Endothelial cell of umbilical vein (primary cell): ENCODE measurements around the gene BCL2. TPM values are rescaled to one million over a fixed set of nuclear protein-coding genes. Genes with fewer than 3 reads are reported as not detected.

Experiments used
- BruUV-seq: library from RNA; stranded (reverse); fragments of 400-500 nt; replicated peaks from 2 replicates; lab custom pipeline; 2021; lab: Mats Ljungman, UMichigan
- CTCF ChIA-PET: fragments of 300-600, 350-600 bp; sonication (Branson Sonifier 250); formaldehyde crosslinking; loops from one replicate; lab custom pipeline; 2021; ENCODE audit warnings: antibody characterized with exemption, inconsistent platforms; lab: Charles Lee
- POLR2A ChIA-PET: fragments of 300-600, 350-600 bp; sonication (Branson Sonifier 250); formaldehyde crosslinking; loops from one replicate; lab custom pipeline; 2021; ENCODE audit warnings: antibody characterized with exemption, inconsistent platforms; lab: Charles Lee
- DNase-seq: peaks from one replicate; pipeline ENCODE4 v3.0.0-alpha.2; 2011; ENCODE audit warnings: low read depth, low spot score
- FAIRE-seq: peaks from 2 replicates; lab custom pipeline; 2011; peaks lifted over from hg19 to GRCh38; lab: Jason Lieb, UNC
- H2AFZ ChIP-seq: 2 replicates; pipeline ENCODE4 v1.6.0; 2012; ENCODE audit warnings: low read depth, low read length, control low read depth, inconsistent platforms
- H3K27ac ChIP-seq: 2 replicates; pipeline ENCODE4 v1.5.1; 2011; ENCODE audit warnings: low read depth, mild to moderate bottlenecking, control low read depth, low read length, moderate library complexity; ENCODE audit not compliant: insufficient read depth
- H3K27me3 ChIP-seq, 2 experiments: 2 replicates each; pipeline versions ENCODE4 v1.6.0 to v1.6.1; 2011; ENCODE audit warnings: low read length in 2 of 2, mixed read lengths in 1 of 2; ENCODE audit not compliant: control insufficient read depth in 2 of 2, insufficient read depth in 2 of 2
- H3K36me3 ChIP-seq, 2 experiments: 2 replicates in 1 of 2; 3 replicates in 1 of 2; pipeline ENCODE4 v1.5.1; 2011; ENCODE audit warnings: low read length in 2 of 2, mild to moderate bottlenecking in 1 of 2, moderate library complexity in 1 of 2; ENCODE audit not compliant: control insufficient read depth in 2 of 2, insufficient read depth in 2 of 2; ENCODE audit errors: extremely low read depth in 1 of 2
- H3K4me1 ChIP-seq: 3 replicates; pipeline ENCODE4 v1.5.1; 2011; ENCODE audit warnings: mild to moderate bottlenecking, low read length; ENCODE audit not compliant: control insufficient read depth, insufficient read depth; ENCODE audit errors: extremely low read depth
- H3K4me2 ChIP-seq: 2 replicates; pipeline ENCODE4 v1.6.1; 2011; ENCODE audit warnings: low read length, control low read depth, mixed read lengths; ENCODE audit not compliant: insufficient read depth
- H3K4me3 ChIP-seq, 3 experiments: fragments of 200-600 bp in 1 of 3; sonication (generic), shearing (Covaris generic) in 1 of 3; replicated peaks in 1 of 3; 2 replicates each; pipeline ENCODE4 v1.5.1; 2011 to 2016; ENCODE audit warnings: control low read depth in 3 of 3, low read length in 3 of 3, mild to moderate bottlenecking in 2 of 3, inconsistent platforms in 1 of 3, low read depth in 1 of 3, moderate library complexity in 1 of 3; ENCODE audit not compliant: insufficient read depth in 1 of 3
- H3K79me2 ChIP-seq: 2 replicates; pipeline ENCODE4 v1.6.0; 2012; ENCODE audit warnings: low read length, inconsistent platforms; ENCODE audit not compliant: control insufficient read depth, insufficient read depth
- H3K9ac ChIP-seq: replicated peaks from 2 replicates; pipeline ENCODE3; 2011; ENCODE audit warnings: low read length, control low read depth; ENCODE audit not compliant: insufficient read depth; ENCODE audit errors: extremely low read depth
- H3K9me1 ChIP-seq: replicated peaks from 3 replicates; pipeline ENCODE4 v1.6.0; 2011; ENCODE audit warnings: mild to moderate bottlenecking, low read length; ENCODE audit not compliant: control insufficient read depth, insufficient read depth; ENCODE audit errors: extremely low read depth
- H3K9me3 ChIP-seq: replicated peaks from 2 replicates; pipeline ENCODE4 v1.5.1; 2012; ENCODE audit warnings: low read length, inconsistent platforms; ENCODE audit not compliant: control insufficient read depth, insufficient read depth
- H4K20me1 ChIP-seq: replicated peaks from 2 replicates; pipeline ENCODE3; 2011; ENCODE audit warnings: mild to moderate bottlenecking, low read length; ENCODE audit not compliant: control insufficient read depth, insufficient read depth; ENCODE audit errors: extremely low read depth
- EZH2 ChIP-seq: IDR thresholded peaks from 2 replicates; pipeline ENCODE4 v1.6.1; 2012; ENCODE audit warnings: borderline replicate concordance, low read depth, mild to moderate bottlenecking, moderate library complexity, low read length, inconsistent platforms; ENCODE audit not compliant: severe bottlenecking
- FOS ChIP-seq: IDR thresholded peaks from 2 replicates; pipeline ENCODE4 v1.6.1; 2011; ENCODE audit warnings: mild to moderate bottlenecking, low read length, moderate library complexity, borderline replicate concordance; ENCODE audit not compliant: insufficient read depth
- GATA2 ChIP-seq: IDR thresholded peaks from 2 replicates; pipeline ENCODE4 v1.7.0; 2011; ENCODE audit warnings: low read depth, mild to moderate bottlenecking, moderate library complexity, mixed read lengths, low read length; ENCODE audit not compliant: insufficient read length, insufficient read depth
- JUN ChIP-seq: IDR thresholded peaks from 2 replicates; pipeline ENCODE4 v1.6.1; 2011; ENCODE audit warnings: borderline replicate concordance, low read depth; ENCODE audit not compliant: insufficient read length, insufficient read depth
- MYC ChIP-seq: IDR thresholded peaks from one replicate; pipeline ENCODE4 v1.6.1; 2011; ENCODE audit warnings: mild to moderate bottlenecking, low read depth, low read length
- POLR2A ChIP-seq: IDR thresholded peaks from 2 replicates; pipeline ENCODE4 v1.6.1; 2012; ENCODE audit warnings: low read depth, mild to moderate bottlenecking, control low read depth, low read length
- POLR2AphosphoS5 ChIP-seq: IDR thresholded peaks from 2 replicates; pipeline ENCODE4 v1.6.1; 2012; ENCODE audit warnings: low read depth, mild to moderate bottlenecking, control low read depth, low read length, moderate library complexity; ENCODE audit not compliant: insufficient read depth
- dilution Hi-C: fragments of 300-500 bp; cut with MboI; formaldehyde crosslinking; loops from one replicate; pipeline ENCODE4 v1.15.0; 2019; ENCODE audit warnings: low sequenced_read_pairs; ENCODE audit not compliant: extremely low pct_ligation_motif_present
- intact Hi-C: fragments of 100-400 bp; cut with micrococcal nuclease; formaldehyde crosslinking; loops from one replicate; pipeline ENCODE4 v1.10.0; 2022
- polyA plus RNA-seq, 4 experiments: library from polyadenylated mRNA; depleted of rRNA in 3 of 4; stranded (reverse) in 3 of 4; unstranded in 1 of 4; fragments of >200 nt; gene quantifications; 2 replicates each; pipeline versions ENCODE4 v1.2.1 to v1.2.3, GENCODE V29; 2011 to 2012; ENCODE audit warnings: missing spikeins in 1 of 4
- total RNA-seq: library from RNA; stranded (reverse); gene quantifications from 2 replicates; pipeline ENCODE4 v1.2.3, GENCODE V29; 2021
- TF ChIP-seq, protein P1 (sequence below), 2 donors: IDR thresholded peaks; 1 replicate in 1 of 2; 2 replicates in 1 of 2; pipeline ENCODE4 v1.5.1; 2011; ENCODE audit warnings: low read length in 2 of 2, mild to moderate bottlenecking in 2 of 2, moderate library complexity in 2 of 2, control low read depth in 1 of 2, inconsistent platforms in 1 of 2, low read depth in 1 of 2; ENCODE audit not compliant: insufficient read depth in 1 of 2; ENCODE audit errors: extremely low read depth in 1 of 2
- TF ChIP-seq, protein P2 (sequence below): IDR thresholded peaks from 2 replicates; pipeline ENCODE4 v1.6.1; 2011; ENCODE audit not compliant: insufficient read depth, insufficient read length

Gene BCL2
- total and polyA plus RNA-seq, 2 donors (not counting 3 experiments of a cell fraction or from before 2014, with no cell fraction given) = 0.35 to 5.0 TPM

DNA sequence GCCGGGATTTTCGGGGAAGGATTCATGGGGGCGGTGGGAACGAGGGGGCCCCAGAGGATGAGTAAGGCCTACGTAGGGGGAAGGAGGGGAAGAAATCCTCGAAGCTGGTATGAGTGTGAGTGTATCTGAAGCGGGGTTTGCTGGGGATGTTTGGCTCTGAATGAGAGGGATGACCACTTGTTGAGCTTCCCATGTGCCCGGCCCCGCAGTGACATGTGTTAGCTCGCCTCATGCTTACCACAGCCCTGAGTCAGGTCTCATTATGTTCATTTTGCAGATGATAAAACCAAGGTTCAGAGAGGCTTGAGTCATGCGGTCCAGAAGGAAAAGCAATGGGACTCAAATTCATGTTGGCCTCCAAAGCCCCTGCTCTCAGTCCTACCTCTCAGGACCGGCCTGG is 214.7 kb downstream of the BCL2 start:
- Histone ChIP-seq H3K4me1 (no peaks in the 10 kb centered on the region), H3K9ac (no peak overlapping the region), H3K9me1 (no peaks in the 10 kb centered on the region), H3K4me2 (no peak overlapping the region), H3K27ac (no peak overlapping the region), H3K4me3 (no peak overlapping the region), H3K9me3 (no peaks in the 10 kb centered on the region), H3K79me2 (no peaks in the 10 kb centered on the region), H3K36me3 (no peaks in the 10 kb centered on the region), H4K20me1 (no peaks in the 10 kb centered on the region), H2AFZ (no peak overlapping the region), H3K27me3 (no peaks in the 10 kb centered on the region)
- ChIA-PET CTCF (no interaction called here), POLR2A (no interaction called here)
- intact Hi-C loops (no loop called here), dilution Hi-C loops (no loop called here)
- BruUV-seq = no TSS peak
- TF ChIP-seq GATA2 (no peak), POLR2A (no peak), POLR2AphosphoS5 (no peak), JUN (no peak), FOS (no peak), MYC (no peak), EZH2 (no peak)
- TF ChIP-seq, protein P1, sequence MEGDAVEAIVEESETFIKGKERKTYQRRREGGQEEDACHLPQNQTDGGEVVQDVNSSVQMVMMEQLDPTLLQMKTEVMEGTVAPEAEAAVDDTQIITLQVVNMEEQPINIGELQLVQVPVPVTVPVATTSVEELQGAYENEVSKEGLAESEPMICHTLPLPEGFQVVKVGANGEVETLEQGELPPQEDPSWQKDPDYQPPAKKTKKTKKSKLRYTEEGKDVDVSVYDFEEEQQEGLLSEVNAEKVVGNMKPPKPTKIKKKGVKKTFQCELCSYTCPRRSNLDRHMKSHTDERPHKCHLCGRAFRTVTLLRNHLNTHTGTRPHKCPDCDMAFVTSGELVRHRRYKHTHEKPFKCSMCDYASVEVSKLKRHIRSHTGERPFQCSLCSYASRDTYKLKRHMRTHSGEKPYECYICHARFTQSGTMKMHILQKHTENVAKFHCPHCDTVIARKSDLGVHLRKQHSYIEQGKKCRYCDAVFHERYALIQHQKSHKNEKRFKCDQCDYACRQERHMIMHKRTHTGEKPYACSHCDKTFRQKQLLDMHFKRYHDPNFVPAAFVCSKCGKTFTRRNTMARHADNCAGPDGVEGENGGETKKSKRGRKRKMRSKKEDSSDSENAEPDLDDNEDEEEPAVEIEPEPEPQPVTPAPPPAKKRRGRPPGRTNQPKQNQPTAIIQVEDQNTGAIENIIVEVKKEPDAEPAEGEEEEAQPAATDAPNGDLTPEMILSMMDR (IDR thresholded peaks at IDR 0.05; ENCODE audit: extremely low read depth in 1 of 2, insufficient read depth in 1 of 2, low read depth in 1 of 2, low read length in 2 of 2) = no peak
- TF ChIP-seq, protein P2, sequence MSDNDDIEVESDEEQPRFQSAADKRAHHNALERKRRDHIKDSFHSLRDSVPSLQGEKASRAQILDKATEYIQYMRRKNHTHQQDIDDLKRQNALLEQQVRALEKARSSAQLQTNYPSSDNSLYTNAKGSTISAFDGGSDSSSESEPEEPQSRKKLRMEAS = no peak
- FAIRE-seq (no peak), DNase-seq (no peak)
